H9 (cell line): ENCODE data around the gene NAT8. TPM values are rescaled to one million over a fixed set of nuclear protein-coding genes. Genes with fewer than 3 reads are reported as not detected.

ENCODE experiments used
- DNase-seq: peaks from one replicate; pipeline ENCODE4 v3.0.0-alpha.2; 2017
- H2AFZ ChIP-seq: one replicate; pipeline ENCODE4 v1.6.1; 2013; ENCODE audit warnings: mild to moderate bottlenecking, low read length, control low read depth, moderate library complexity
- H2AK5ac ChIP-seq: 2 replicates; pipeline ENCODE4 v1.6.1; 2013; ENCODE audit warnings: low read length, control low read depth, mixed read lengths; ENCODE audit not compliant: insufficient read length
- H2BK120ac ChIP-seq: one replicate; pipeline ENCODE4 v1.6.1; 2013; ENCODE audit warnings: low read depth, mild to moderate bottlenecking, low read length, control low read depth, inconsistent platforms; ENCODE audit not compliant: poor library complexity, severe bottlenecking
- H2BK12ac ChIP-seq: 2 replicates; pipeline ENCODE4 v1.6.1; 2013; ENCODE audit warnings: low read length, control low read depth, mixed read lengths, low read depth; ENCODE audit not compliant: insufficient read length
- H2BK15ac ChIP-seq: 2 replicates; pipeline ENCODE4 v1.6.1; 2013; ENCODE audit warnings: low read depth, low read length, control low read depth
- H2BK20ac ChIP-seq: one replicate; pipeline ENCODE4 v1.6.1; 2013; ENCODE audit warnings: low read depth, mild to moderate bottlenecking, low read length, control low read depth, inconsistent platforms; ENCODE audit not compliant: poor library complexity, severe bottlenecking
- H2BK5ac ChIP-seq: 2 replicates; pipeline ENCODE4 v1.6.1; 2013; ENCODE audit warnings: low read length, control low read depth, mixed read lengths; ENCODE audit not compliant: insufficient read length
- H3K14ac ChIP-seq: 2 replicates; pipeline ENCODE4 v1.6.1; 2013; ENCODE audit warnings: low read length, control low read depth; ENCODE audit not compliant: insufficient read depth
- H3K18ac ChIP-seq: 2 replicates; pipeline ENCODE4 v1.6.1; 2013; ENCODE audit warnings: low read depth, mild to moderate bottlenecking, mixed read lengths, low read length, control low read depth; ENCODE audit not compliant: insufficient read length
- H3K23ac ChIP-seq: 2 replicates; pipeline ENCODE4 v1.6.1; 2013; ENCODE audit warnings: low read length, control low read depth, mixed read lengths, low read depth; ENCODE audit not compliant: insufficient read length
- H3K23me2 ChIP-seq: 2 replicates; pipeline ENCODE4 v1.6.1; 2013; ENCODE audit warnings: low read depth, mild to moderate bottlenecking, mixed read lengths, low read length, control low read depth; ENCODE audit not compliant: insufficient read length, poor library complexity, severe bottlenecking
- H3K27ac ChIP-seq: 2 replicates; pipeline ENCODE4 v1.5.1; 2013; ENCODE audit warnings: low read length, control low read depth, mixed read lengths, low read depth; ENCODE audit not compliant: insufficient read length
- H3K27me3 ChIP-seq: 2 replicates; pipeline ENCODE4 v1.6.1; 2013; ENCODE audit warnings: low read length, control low read depth, inconsistent platforms; ENCODE audit not compliant: insufficient read depth
- H3K4ac ChIP-seq: 2 replicates; pipeline ENCODE4 v1.6.1; 2013; ENCODE audit warnings: low read depth, mild to moderate bottlenecking, control low read depth, inconsistent platforms, low read length, moderate library complexity
- H3K4me1 ChIP-seq: 2 replicates; pipeline ENCODE4 v1.6.1; 2013; ENCODE audit warnings: low read length, control low read depth, inconsistent platforms; ENCODE audit not compliant: insufficient read depth
- H3K4me2 ChIP-seq: 2 replicates; pipeline ENCODE4 v1.6.1; 2013; ENCODE audit warnings: low read length, control low read depth, mixed read lengths; ENCODE audit not compliant: insufficient read length, insufficient read depth
- H3K56ac ChIP-seq: 2 replicates; pipeline ENCODE4 v1.6.1; 2013; ENCODE audit warnings: low read depth, mild to moderate bottlenecking, mixed read lengths, low read length, control low read depth; ENCODE audit not compliant: insufficient read length
- H3K79me1 ChIP-seq: 2 replicates; pipeline ENCODE4 v1.6.1; 2013; ENCODE audit warnings: low read depth, mild to moderate bottlenecking, moderate library complexity, low read length, control low read depth, inconsistent platforms; ENCODE audit not compliant: insufficient read depth, poor library complexity, severe bottlenecking
- H3K79me2 ChIP-seq: 2 replicates; pipeline ENCODE4 v1.6.1; 2013; ENCODE audit warnings: low read length, control low read depth, inconsistent platforms; ENCODE audit not compliant: insufficient read depth
- H3K9ac ChIP-seq: 2 replicates; pipeline ENCODE4 v1.6.1; 2013; ENCODE audit warnings: low read length, control low read depth, mixed read lengths; ENCODE audit not compliant: insufficient read length; ENCODE audit errors: extremely low read depth
- H3K9me3 ChIP-seq: one replicate; pipeline ENCODE4 v1.6.1; 2013; ENCODE audit warnings: low read depth, low read length, inconsistent platforms; ENCODE audit not compliant: control insufficient read depth
- H3T11ph ChIP-seq: one replicate; pipeline ENCODE4 v1.6.1; 2013; ENCODE audit warnings: mild to moderate bottlenecking, low read length, control low read depth, inconsistent platforms
- H4K20me1 ChIP-seq: one replicate; pipeline ENCODE4 v1.6.1; 2013; ENCODE audit not compliant: control insufficient read depth, insufficient read length, insufficient read depth
- H4K5ac ChIP-seq: 2 replicates; pipeline ENCODE4 v1.6.1; 2013; ENCODE audit warnings: low read depth, mild to moderate bottlenecking, mixed read lengths, low read length, control low read depth; ENCODE audit not compliant: insufficient read length
- H4K8ac ChIP-seq: replicated peaks from 2 replicates; pipeline ENCODE4 v1.6.1; 2013; ENCODE audit warnings: low read length, control low read depth, mixed read lengths, low read depth; ENCODE audit not compliant: insufficient read length
- H4K91ac ChIP-seq: 2 replicates; pipeline ENCODE4 v1.6.1; 2013; ENCODE audit warnings: low read depth, mild to moderate bottlenecking, moderate library complexity, mixed read lengths, low read length, control low read depth; ENCODE audit not compliant: insufficient read length
- H3K27ac Mint-ChIP-seq, 3 experiments: 2 replicates in 2 of 3; 3 replicates in 1 of 3; pipeline ENCODE4 v1.8.0; 2020 to 2021; ENCODE audit warnings: mixed read lengths in 3 of 3, mild to moderate bottlenecking in 1 of 3, moderate library complexity in 1 of 3
- H3K27me3 Mint-ChIP-seq: 2 replicates; pipeline ENCODE4 v1.8.0; 2021; ENCODE audit warnings: low read depth, mild to moderate bottlenecking, moderate library complexity, mixed read lengths
- H3K36me3 Mint-ChIP-seq, 3 experiments: 2 replicates in 2 of 3; 3 replicates in 1 of 3; pipeline ENCODE4 v1.8.0; 2020 to 2021; ENCODE audit warnings: low read depth in 3 of 3, mixed read lengths in 3 of 3; ENCODE audit not compliant: insufficient read depth in 1 of 3
- H3K4me1 Mint-ChIP-seq, 2 experiments: 2 replicates each; pipeline ENCODE4 v1.8.0; 2020; ENCODE audit warnings: mixed read lengths in 2 of 2
- H3K4me3 Mint-ChIP-seq, 2 experiments: 2 replicates in 1 of 2; 3 replicates in 1 of 2; pipeline ENCODE4 v1.8.0; 2020 to 2021; ENCODE audit warnings: mild to moderate bottlenecking in 2 of 2, mixed read lengths in 2 of 2, moderate library complexity in 1 of 2
- H3K9me3 Mint-ChIP-seq, 2 experiments: 2 replicates in 1 of 2; 3 replicates in 1 of 2; pipeline ENCODE4 v1.8.0; 2020; ENCODE audit warnings: mild to moderate bottlenecking in 2 of 2, mixed read lengths in 2 of 2, moderate library complexity in 1 of 2
- CTCF ChIP-seq: fragments of 200-600 bp; sonication (generic); conservative IDR thresholded peaks from 3 replicates; pipeline ENCODE4 v1.8.0; 2021; ENCODE audit warnings: antibody characterized with exemption, mild to moderate bottlenecking
- WGBS: extraction: QIAGEN DNeasy Blood & Tissue Kit; methylation state at CpG from one replicate; pipeline ENCODE4 v1.1.7; 2013; ENCODE audit warnings: missing lambda C conversion rate, low lambda C conversion rate, mixed read lengths; ENCODE audit not compliant: insufficient read length; ENCODE audit errors: extremely low coverage; 5-methylcytosine and 5-hydroxymethylcytosine counted together
- total RNA-seq: library from RNA; stranded (reverse); gene quantifications from 2 replicates; pipeline ENCODE4 v1.2.1, GENCODE V29; 2021

NAT8 gene
- total RNA-seq, 1 experiment from 2014 or later = not detected

GRCh38 chr2:73640946-73641766 lies 1.1 kb downstream of the NAT8 start:
- H3K14ac ChIP-seq = no peak overlapping the region
- no peak overlapping the region for H2BK5ac ChIP-seq
- no peak overlapping the region for H2BK15ac ChIP-seq
- no peak overlapping the region for H3K4me2 ChIP-seq
- no peak overlapping the region for H2BK12ac ChIP-seq
- WGBS = no CpG with 5 or more reads among the region's 19 CpGs
- H4K5ac ChIP-seq = no peak overlapping the region
- H2AK5ac ChIP-seq = no peak overlapping the region
- no peak overlapping the region for H3K4ac ChIP-seq
- H2BK20ac ChIP-seq = no peak overlapping the region
- peaks cover 8 to 24% (median 13%) of the 10 kb centered on the region in 3 experiments for H3K36me3 Mint-ChIP-seq
- H3K27me3 ChIP-seq = no peaks in the 10 kb centered on the region
- H2AFZ ChIP-seq = no peak overlapping the region
- H3K27ac ChIP-seq = no peak overlapping the region
- no peak for DNase-seq
- peaks cover 36 to 50% of the 10 kb centered on the region in 2 experiments for H3K9me3 Mint-ChIP-seq
- no peaks in the 10 kb centered on the region for H3K79me2 ChIP-seq
- no peak overlapping the region for H3K4me3 Mint-ChIP-seq
- no peak overlapping the region for H4K91ac ChIP-seq
- no peaks in the 10 kb centered on the region for H3K4me1 ChIP-seq
- TF ChIP-seq CTCF = no peak
- H4K20me1 ChIP-seq = no peaks in the 10 kb centered on the region
- no peak overlapping the region for H3K23ac ChIP-seq
- H2BK120ac ChIP-seq = no peak overlapping the region
- H3T11ph ChIP-seq = no peak overlapping the region
- no peak overlapping the region for H3K9ac ChIP-seq
- H3K4me1 Mint-ChIP-seq = peaks cover 0 to 2% of the 10 kb centered on the region in 2 experiments; a peak in 1 of 4 replicates
- no peaks in the 10 kb centered on the region for H3K23me2 ChIP-seq
- H3K18ac ChIP-seq = no peak overlapping the region
- no peak overlapping the region for H4K8ac ChIP-seq
- no peak overlapping the region for H3K56ac ChIP-seq
- H3K27me3 Mint-ChIP-seq = peaks cover 41% of the 10 kb centered on the region
- peaks cover 26% of the 10 kb centered on the region for H3K9me3 ChIP-seq
- no peaks in the 10 kb centered on the region for H3K79me1 ChIP-seq
- no peak overlapping the region for H3K27ac Mint-ChIP-seq
